DND-41 (cell line): ENCODE results near the gene C1orf21.

Experiments
- EZH2 ChIP-seq: IDR thresholded peaks from 3 replicates; pipeline ENCODE4 v1.6.1; 2012; ENCODE audit warnings: borderline replicate concordance, low read depth, mild to moderate bottlenecking, moderate library complexity, low read length, inconsistent platforms; ENCODE audit not compliant: severe bottlenecking
- TF ChIP-seq, protein P1 (sequence below): IDR thresholded peaks from 2 replicates; pipeline ENCODE4 v1.5.1; 2012; ENCODE audit warnings: borderline replicate concordance, low read length, moderate library complexity, mild to moderate bottlenecking; ENCODE audit not compliant: poor library complexity, severe bottlenecking; ENCODE audit errors: extremely low read depth

DNA sequence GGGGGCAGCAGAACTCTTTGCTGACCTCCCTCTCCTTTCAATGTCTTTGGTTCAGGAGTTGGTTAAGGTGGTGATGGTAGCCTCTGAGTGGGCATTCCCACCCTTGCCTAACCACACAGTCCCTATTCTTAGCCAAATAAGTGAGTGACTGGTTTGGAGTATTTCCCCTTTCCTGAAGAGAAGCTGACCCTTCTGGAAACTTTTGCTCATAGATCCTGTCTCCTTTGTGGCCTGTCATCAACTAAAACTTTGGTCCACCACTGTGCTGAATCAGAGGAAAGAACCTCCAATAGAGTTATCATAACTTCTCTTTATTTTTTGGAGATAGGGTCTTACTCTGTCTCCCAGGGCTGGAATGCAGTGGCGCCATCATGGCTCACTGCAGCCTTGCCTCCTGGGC, 31.1 kb downstream of the C1orf21 start:
- TF ChIP-seq, protein P1, sequence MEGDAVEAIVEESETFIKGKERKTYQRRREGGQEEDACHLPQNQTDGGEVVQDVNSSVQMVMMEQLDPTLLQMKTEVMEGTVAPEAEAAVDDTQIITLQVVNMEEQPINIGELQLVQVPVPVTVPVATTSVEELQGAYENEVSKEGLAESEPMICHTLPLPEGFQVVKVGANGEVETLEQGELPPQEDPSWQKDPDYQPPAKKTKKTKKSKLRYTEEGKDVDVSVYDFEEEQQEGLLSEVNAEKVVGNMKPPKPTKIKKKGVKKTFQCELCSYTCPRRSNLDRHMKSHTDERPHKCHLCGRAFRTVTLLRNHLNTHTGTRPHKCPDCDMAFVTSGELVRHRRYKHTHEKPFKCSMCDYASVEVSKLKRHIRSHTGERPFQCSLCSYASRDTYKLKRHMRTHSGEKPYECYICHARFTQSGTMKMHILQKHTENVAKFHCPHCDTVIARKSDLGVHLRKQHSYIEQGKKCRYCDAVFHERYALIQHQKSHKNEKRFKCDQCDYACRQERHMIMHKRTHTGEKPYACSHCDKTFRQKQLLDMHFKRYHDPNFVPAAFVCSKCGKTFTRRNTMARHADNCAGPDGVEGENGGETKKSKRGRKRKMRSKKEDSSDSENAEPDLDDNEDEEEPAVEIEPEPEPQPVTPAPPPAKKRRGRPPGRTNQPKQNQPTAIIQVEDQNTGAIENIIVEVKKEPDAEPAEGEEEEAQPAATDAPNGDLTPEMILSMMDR, result no peak
- TF ChIP-seq EZH2, result no peak
